GM12878 (cell line): ENCODE data around the gene ZNF780A. TPM values are rescaled to one million over a fixed set of nuclear protein-coding genes. Genes with fewer than 3 reads are reported as not detected.

Experiments used
- polyA plus RNA-seq, 11 experiments: library from polyadenylated mRNA; depleted of rRNA in 4 of 11; unstranded in 6 of 11; stranded (reverse) in 5 of 11; fragments of >200 nt; fragmentation: Nextera tagmentation in 4 of 11; fragmentation: Illumina TruSeq in 1 of 11; extraction: Ambion mirVana in 4 of 11; extraction: Trizol in 1 of 11; gene quantifications; 1 replicate in 1 of 11; 2 replicates in 10 of 11; pipeline versions ENCODE4 v1.2.1 to v1.2.3, GENCODE V29; 2011 to 2016; ENCODE audit warnings: inconsistent platforms in 2 of 11, missing spikeins in 2 of 11, low read depth in 1 of 11
- total RNA-seq, 4 experiments: library from RNA; depleted of rRNA in 3 of 4; stranded (reverse); fragments of >200 nt in 3 of 4; fragmentation: Illumina TruSeq in 1 of 4; extraction: Trizol in 1 of 4; gene quantifications; 2 replicates each; pipeline versions ENCODE4 v1.2.1 to v1.2.3, GENCODE V29; 2013 to 2021

The ZNF780A gene
- total and polyA plus RNA-seq, 10 of the 15 experiments (the other 5 are each of a cell fraction or from before 2014, with no cell fraction given): 10.9 to 27.6 (median 17.6) TPM

Other genes with a start within 250 kb of the ZNF780A start
Only the 7 nearest of the 9 such genes appear.
- gene FCGBP, start 156.3 kb downstream of the ZNF780A start, total RNA-seq (2014; rRNA removed): 0.38 and 0.56 TPM in 2 replicates
- gene FCGBP, start 156.3 kb downstream of the ZNF780A start, total RNA-seq (2014; rRNA removed; fragmentation: Illumina TruSeq; extraction: Trizol): 0.41 and 0.45 TPM in 2 replicates
- 2.6 and 3.2 TPM in 2 replicates for gene FCGBP, start 156.3 kb downstream of the ZNF780A start, total RNA-seq (2021)
- 0.19 and 0.30 TPM in 2 replicates for gene FCGBP, start 156.3 kb downstream of the ZNF780A start, polyA plus RNA-seq (2011; rRNA removed)
- gene FCGBP, start 156.3 kb downstream of the ZNF780A start, polyA plus RNA-seq (2014; fragmentation: Illumina TruSeq; extraction: Trizol): 0.19 TPM in 1 of 2 replicates, not detected in the other
- under 1 TPM in 1 of 2 experiments, not detected in 1; 0.02 TPM for gene FCGBP, start 156.3 kb downstream of the ZNF780A start, polyA plus RNA-seq (2014; fragmentation: Nextera tagmentation; extraction: Ambion mirVana)
- 0.73 and 1.0 TPM in 2 replicates for gene FCGBP, start 156.3 kb downstream of the ZNF780A start, polyA plus RNA-seq (2014; rRNA removed)
- under 1 TPM in 1 of 2 experiments, not detected in 1; 0.21 TPM for gene FCGBP, start 156.3 kb downstream of the ZNF780A start, polyA plus RNA-seq (2016; fragmentation: Nextera tagmentation; extraction: Ambion mirVana)
- gene PSMC4, start 119.8 kb downstream of the ZNF780A start, total RNA-seq (2014; rRNA removed): 134 and 138 TPM in 2 replicates
- 97.2 and 103 TPM in 2 replicates for gene PSMC4, start 119.8 kb downstream of the ZNF780A start, total RNA-seq (2014; rRNA removed; fragmentation: Illumina TruSeq; extraction: Trizol)
- gene PSMC4, start 119.8 kb downstream of the ZNF780A start, total RNA-seq (2021): 109 TPM in 2 replicates
- 20.9 and 55.2 TPM in 2 replicates for gene PSMC4, start 119.8 kb downstream of the ZNF780A start, polyA plus RNA-seq (2011; rRNA removed)
- 87.6 and 115 TPM in 2 replicates for gene PSMC4, start 119.8 kb downstream of the ZNF780A start, polyA plus RNA-seq (2014; fragmentation: Illumina TruSeq; extraction: Trizol)
- gene PSMC4, start 119.8 kb downstream of the ZNF780A start, polyA plus RNA-seq (2014; fragmentation: Nextera tagmentation; extraction: Ambion mirVana): 100 to 1,000 TPM; 203 to 328 TPM
- 84.1 and 99.7 TPM in 2 replicates for gene PSMC4, start 119.8 kb downstream of the ZNF780A start, polyA plus RNA-seq (2014; rRNA removed)
- gene PSMC4, start 119.8 kb downstream of the ZNF780A start, polyA plus RNA-seq (2016; fragmentation: Nextera tagmentation; extraction: Ambion mirVana): 100 to 1,000 TPM; 176 to 182 TPM
- gene ZNF546, start 93.9 kb downstream of the ZNF780A start, total RNA-seq (2014; rRNA removed): 4.1 and 6.1 TPM in 2 replicates
- gene ZNF546, start 93.9 kb downstream of the ZNF780A start, total RNA-seq (2014; rRNA removed; fragmentation: Illumina TruSeq; extraction: Trizol): 3.4 and 4.3 TPM in 2 replicates
- 3.2 and 3.3 TPM in 2 replicates for gene ZNF546, start 93.9 kb downstream of the ZNF780A start, total RNA-seq (2021)
- gene ZNF546, start 93.9 kb downstream of the ZNF780A start, polyA plus RNA-seq (2011; rRNA removed): 3.4 and 7.0 TPM in 2 replicates
- 2.1 and 3.6 TPM in 2 replicates for gene ZNF546, start 93.9 kb downstream of the ZNF780A start, polyA plus RNA-seq (2014; fragmentation: Illumina TruSeq; extraction: Trizol)
- gene ZNF546, start 93.9 kb downstream of the ZNF780A start, polyA plus RNA-seq (2014; fragmentation: Nextera tagmentation; extraction: Ambion mirVana): 1 to 10 TPM in 1 of 2 experiments, under 1 TPM in 1; 0.88 to 1.4 TPM
- gene ZNF546, start 93.9 kb downstream of the ZNF780A start, polyA plus RNA-seq (2014; rRNA removed): 1.4 and 2.0 TPM in 2 replicates
- gene ZNF546, start 93.9 kb downstream of the ZNF780A start, polyA plus RNA-seq (2016; fragmentation: Nextera tagmentation; extraction: Ambion mirVana): 1 to 10 TPM; 1.6 to 2.7 TPM
- gene ZNF780B, start 34.7 kb downstream of the ZNF780A start, total RNA-seq (2014; rRNA removed): 8.4 and 13.7 TPM in 2 replicates
- gene ZNF780B, start 34.7 kb downstream of the ZNF780A start, total RNA-seq (2014; rRNA removed; fragmentation: Illumina TruSeq; extraction: Trizol): 18.8 and 23.9 TPM in 2 replicates
- gene ZNF780B, start 34.7 kb downstream of the ZNF780A start, total RNA-seq (2021): 19.0 and 20.2 TPM in 2 replicates
- 24.0 and 26.3 TPM in 2 replicates for gene ZNF780B, start 34.7 kb downstream of the ZNF780A start, polyA plus RNA-seq (2011; rRNA removed)
- 20.5 and 35.1 TPM in 2 replicates for gene ZNF780B, start 34.7 kb downstream of the ZNF780A start, polyA plus RNA-seq (2014; fragmentation: Illumina TruSeq; extraction: Trizol)
- 10 to 100 TPM in 1 of 2 experiments, 1 to 10 TPM in 1; 9.3 to 10.7 TPM for gene ZNF780B, start 34.7 kb downstream of the ZNF780A start, polyA plus RNA-seq (2014; fragmentation: Nextera tagmentation; extraction: Ambion mirVana)
- 8.0 and 13.9 TPM in 2 replicates for gene ZNF780B, start 34.7 kb downstream of the ZNF780A start, polyA plus RNA-seq (2014; rRNA removed)
- 1 to 10 TPM; 7.3 to 9.0 TPM for gene ZNF780B, start 34.7 kb downstream of the ZNF780A start, polyA plus RNA-seq (2016; fragmentation: Nextera tagmentation; extraction: Ambion mirVana)
- 9.0 and 13.6 TPM in 2 replicates for gene MAP3K10, start 100.5 kb upstream of the ZNF780A start, total RNA-seq (2014; rRNA removed)
- gene MAP3K10, start 100.5 kb upstream of the ZNF780A start, total RNA-seq (2014; rRNA removed; fragmentation: Illumina TruSeq; extraction: Trizol): 4.5 and 5.0 TPM in 2 replicates
- 14.1 and 16.6 TPM in 2 replicates for gene MAP3K10, start 100.5 kb upstream of the ZNF780A start, total RNA-seq (2021)
- gene MAP3K10, start 100.5 kb upstream of the ZNF780A start, polyA plus RNA-seq (2011; rRNA removed): 1.3 and 2.2 TPM in 2 replicates
- 1.1 and 2.5 TPM in 2 replicates for gene MAP3K10, start 100.5 kb upstream of the ZNF780A start, polyA plus RNA-seq (2014; fragmentation: Illumina TruSeq; extraction: Trizol)
- gene MAP3K10, start 100.5 kb upstream of the ZNF780A start, polyA plus RNA-seq (2014; fragmentation: Nextera tagmentation; extraction: Ambion mirVana): under 1 TPM; 0.11 to 0.16 TPM
- gene MAP3K10, start 100.5 kb upstream of the ZNF780A start, polyA plus RNA-seq (2014; rRNA removed): 9.9 and 15.1 TPM in 2 replicates
- 1 to 10 TPM in 1 of 2 experiments, under 1 TPM in 1; 0.53 to 2.7 TPM for gene MAP3K10, start 100.5 kb upstream of the ZNF780A start, polyA plus RNA-seq (2016; fragmentation: Nextera tagmentation; extraction: Ambion mirVana)
- not detected in 2 replicates for gene TTC9B, start 127.4 kb upstream of the ZNF780A start, total RNA-seq (2014; rRNA removed)
- not detected in 2 replicates for gene TTC9B, start 127.4 kb upstream of the ZNF780A start, total RNA-seq (2014; rRNA removed; fragmentation: Illumina TruSeq; extraction: Trizol)
- gene TTC9B, start 127.4 kb upstream of the ZNF780A start, total RNA-seq (2021): not detected in 2 replicates
- gene TTC9B, start 127.4 kb upstream of the ZNF780A start, polyA plus RNA-seq (2011; rRNA removed): not detected in 2 replicates
- not detected in 2 replicates for gene TTC9B, start 127.4 kb upstream of the ZNF780A start, polyA plus RNA-seq (2014; fragmentation: Illumina TruSeq; extraction: Trizol)
- gene TTC9B, start 127.4 kb upstream of the ZNF780A start, polyA plus RNA-seq (2014; fragmentation: Nextera tagmentation; extraction: Ambion mirVana): under 1 TPM; 0.04 to 0.14 TPM
- gene TTC9B, start 127.4 kb upstream of the ZNF780A start, polyA plus RNA-seq (2014; rRNA removed): not detected in 2 replicates
- gene TTC9B, start 127.4 kb upstream of the ZNF780A start, polyA plus RNA-seq (2016; fragmentation: Nextera tagmentation; extraction: Ambion mirVana): under 1 TPM in 1 of 2 experiments, not detected in 1; 0.10 TPM
- 0.56 TPM in 1 of 2 replicates, not detected in the other for gene CCNP, start 135.7 kb upstream of the ZNF780A start, total RNA-seq (2014; rRNA removed)
- gene CCNP, start 135.7 kb upstream of the ZNF780A start, total RNA-seq (2014; rRNA removed; fragmentation: Illumina TruSeq; extraction: Trizol): not detected in 2 replicates
- gene CCNP, start 135.7 kb upstream of the ZNF780A start, total RNA-seq (2021): not detected in 2 replicates
- gene CCNP, start 135.7 kb upstream of the ZNF780A start, polyA plus RNA-seq (2011; rRNA removed): 0.05 TPM in 1 of 2 replicates, not detected in the other
- gene CCNP, start 135.7 kb upstream of the ZNF780A start, polyA plus RNA-seq (2014; fragmentation: Illumina TruSeq; extraction: Trizol): 0.03 TPM in 1 of 2 replicates, not detected in the other
- gene CCNP, start 135.7 kb upstream of the ZNF780A start, polyA plus RNA-seq (2014; fragmentation: Nextera tagmentation; extraction: Ambion mirVana): not detected
- gene CCNP, start 135.7 kb upstream of the ZNF780A start, polyA plus RNA-seq (2014; rRNA removed): 0.04 TPM in 1 of 2 replicates, not detected in the other
- not detected for gene CCNP, start 135.7 kb upstream of the ZNF780A start, polyA plus RNA-seq (2016; fragmentation: Nextera tagmentation; extraction: Ambion mirVana)